Lower lobe of right lung (tissue), 2 donors: ENCODE measurements around the gene ZNF575. TPM values are rescaled to one million over a fixed set of nuclear protein-coding genes. Genes with fewer than 3 reads are reported as not detected.

Source experiments
- ATAC-seq, 2 donors: fragments of 200-7000 bp; cut with Tn5 transposase; one replicate each; pipeline ENCODE4 v1.9.1; 2020 to 2022; ENCODE audit warnings: mild to moderate bottlenecking in 2 of 2, moderate library complexity in 2 of 2
- DNase-seq: peaks from one replicate; pipeline ENCODE4 v3.0.0-alpha.2; 2020
- H3K27ac ChIP-seq: fragments of 200-600 bp; one replicate; pipeline ENCODE4 v1.8.0; 2022
- H3K27me3 ChIP-seq: fragments of 200-600 bp; one replicate; pipeline ENCODE4 v1.8.0; 2022; ENCODE audit warnings: low read depth
- H3K36me3 ChIP-seq: fragments of 200-600 bp; one replicate; pipeline ENCODE4 v1.8.0; 2022; ENCODE audit warnings: mild to moderate bottlenecking
- H3K4me1 ChIP-seq: fragments of 200-600 bp; one replicate; pipeline ENCODE4 v1.8.0; 2022
- H3K4me3 ChIP-seq: fragments of 200-600 bp; one replicate; pipeline ENCODE4 v1.8.0; 2022; ENCODE audit warnings: mild to moderate bottlenecking
- H3K9me3 ChIP-seq: fragments of 200-600 bp; one replicate; pipeline ENCODE4 v1.8.0; 2022
- intact Hi-C: fragments of 100-400 bp; cut with DNase I; formaldehyde crosslinking; loops from one replicate; pipeline ENCODE4 v1.11.0; 2022
- total RNA-seq: library from RNA; stranded (reverse); fragmentation: NEBNext Ultra II Directional; extraction: Animal tissue kit (Norgen Biotek cat#: 25700); gene quantifications from one replicate; pipeline ENCODE4 v1.2.1, GENCODE V29; 2021
- TF ChIP-seq, protein P1 (sequence below): fragments of 200-600 bp; IDR thresholded peaks from one replicate; pipeline ENCODE4 v1.8.0; 2022; ENCODE audit warnings: antibody characterized with exemption, mild to moderate bottlenecking
- donor health status: DM: no; HTN: yes; CAD: no; lungs with severe emphysema.

The ZNF575 gene
- total RNA-seq, 1 donor from 2014 or later, result 2.8 TPM

DNA sequence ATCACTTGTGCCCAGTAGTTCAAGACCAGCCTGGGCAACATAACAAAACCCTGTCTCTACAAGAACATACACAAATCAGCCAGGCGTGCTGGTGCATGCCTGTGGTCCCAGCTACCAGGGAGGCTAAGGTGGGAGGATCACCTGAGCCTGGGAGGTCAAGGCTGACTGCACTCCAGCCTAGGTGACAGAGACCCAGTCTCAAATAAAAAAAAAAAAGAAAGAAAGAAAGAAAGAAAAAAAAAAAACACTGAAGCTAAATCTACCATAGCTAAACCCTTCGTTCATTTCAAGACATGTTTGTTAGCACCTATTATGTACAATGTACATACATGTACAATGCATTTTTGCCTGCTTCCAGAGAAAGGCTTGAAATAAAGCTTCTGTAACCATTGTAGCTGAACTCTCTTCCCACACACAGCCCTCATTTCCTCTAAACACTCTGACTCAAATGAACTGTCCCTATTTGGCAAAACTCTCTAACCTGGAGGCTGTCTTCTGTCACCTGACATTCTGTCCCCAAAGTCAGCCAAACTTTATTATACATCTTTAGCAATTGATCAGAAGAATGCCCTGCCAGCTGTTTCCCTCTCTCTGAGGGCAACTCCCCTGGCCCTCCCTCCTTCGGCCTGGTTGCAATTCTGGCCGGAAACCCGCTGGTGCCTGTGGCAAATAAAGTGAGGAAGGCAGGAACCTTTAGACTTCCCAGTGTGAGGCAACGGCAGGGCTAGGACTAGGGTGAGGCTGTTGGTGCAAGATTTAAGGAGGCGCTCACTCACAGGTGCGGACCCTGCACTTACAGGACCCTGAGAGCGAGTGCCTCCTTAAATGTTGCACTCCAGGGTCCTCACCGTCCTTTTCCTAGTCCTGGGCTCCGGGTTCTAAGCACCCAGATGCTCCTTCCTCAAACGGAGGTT is 7.8 kb upstream of the ZNF575 start:
- intact Hi-C loops, result no loop called here
- DNase-seq (peak; percentile 76), ATAC-seq (peak; percentile 67 to 75)
- Histone ChIP-seq H3K4me1 (peaks cover 31% of the 10 kb centered on the region), H3K27ac (peak overlapping the region; percentile 82), H3K4me3 (peak overlapping the region; percentile 72), H3K27me3 (no peaks in the 10 kb centered on the region), H3K9me3 (no peaks in the 10 kb centered on the region), H3K36me3 (no peaks in the 10 kb centered on the region)
- TF ChIP-seq, protein P1, sequence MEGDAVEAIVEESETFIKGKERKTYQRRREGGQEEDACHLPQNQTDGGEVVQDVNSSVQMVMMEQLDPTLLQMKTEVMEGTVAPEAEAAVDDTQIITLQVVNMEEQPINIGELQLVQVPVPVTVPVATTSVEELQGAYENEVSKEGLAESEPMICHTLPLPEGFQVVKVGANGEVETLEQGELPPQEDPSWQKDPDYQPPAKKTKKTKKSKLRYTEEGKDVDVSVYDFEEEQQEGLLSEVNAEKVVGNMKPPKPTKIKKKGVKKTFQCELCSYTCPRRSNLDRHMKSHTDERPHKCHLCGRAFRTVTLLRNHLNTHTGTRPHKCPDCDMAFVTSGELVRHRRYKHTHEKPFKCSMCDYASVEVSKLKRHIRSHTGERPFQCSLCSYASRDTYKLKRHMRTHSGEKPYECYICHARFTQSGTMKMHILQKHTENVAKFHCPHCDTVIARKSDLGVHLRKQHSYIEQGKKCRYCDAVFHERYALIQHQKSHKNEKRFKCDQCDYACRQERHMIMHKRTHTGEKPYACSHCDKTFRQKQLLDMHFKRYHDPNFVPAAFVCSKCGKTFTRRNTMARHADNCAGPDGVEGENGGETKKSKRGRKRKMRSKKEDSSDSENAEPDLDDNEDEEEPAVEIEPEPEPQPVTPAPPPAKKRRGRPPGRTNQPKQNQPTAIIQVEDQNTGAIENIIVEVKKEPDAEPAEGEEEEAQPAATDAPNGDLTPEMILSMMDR, result no peak

GRCh38 chr19:43525836-43526771 is 6.9 kb upstream of the ZNF575 start:
- H3K4me1 ChIP-seq, result peaks cover 31% of the 10 kb centered on the region
- DNase-seq (peak; percentile 53), ATAC-seq (peak; percentile 41 to 51)
- TF ChIP-seq, protein P1, result no peak
- H3K9me3 ChIP-seq, result no peaks in the 10 kb centered on the region
- H3K27me3 ChIP-seq, result no peaks in the 10 kb centered on the region
- H3K36me3 ChIP-seq, result no peaks in the 10 kb centered on the region
- H3K27ac ChIP-seq, result peak overlapping the region; percentile 82
- peak overlapping the region; percentile 72 for H3K4me3 ChIP-seq
- intact Hi-C loops, result no loop called here

DNA sequence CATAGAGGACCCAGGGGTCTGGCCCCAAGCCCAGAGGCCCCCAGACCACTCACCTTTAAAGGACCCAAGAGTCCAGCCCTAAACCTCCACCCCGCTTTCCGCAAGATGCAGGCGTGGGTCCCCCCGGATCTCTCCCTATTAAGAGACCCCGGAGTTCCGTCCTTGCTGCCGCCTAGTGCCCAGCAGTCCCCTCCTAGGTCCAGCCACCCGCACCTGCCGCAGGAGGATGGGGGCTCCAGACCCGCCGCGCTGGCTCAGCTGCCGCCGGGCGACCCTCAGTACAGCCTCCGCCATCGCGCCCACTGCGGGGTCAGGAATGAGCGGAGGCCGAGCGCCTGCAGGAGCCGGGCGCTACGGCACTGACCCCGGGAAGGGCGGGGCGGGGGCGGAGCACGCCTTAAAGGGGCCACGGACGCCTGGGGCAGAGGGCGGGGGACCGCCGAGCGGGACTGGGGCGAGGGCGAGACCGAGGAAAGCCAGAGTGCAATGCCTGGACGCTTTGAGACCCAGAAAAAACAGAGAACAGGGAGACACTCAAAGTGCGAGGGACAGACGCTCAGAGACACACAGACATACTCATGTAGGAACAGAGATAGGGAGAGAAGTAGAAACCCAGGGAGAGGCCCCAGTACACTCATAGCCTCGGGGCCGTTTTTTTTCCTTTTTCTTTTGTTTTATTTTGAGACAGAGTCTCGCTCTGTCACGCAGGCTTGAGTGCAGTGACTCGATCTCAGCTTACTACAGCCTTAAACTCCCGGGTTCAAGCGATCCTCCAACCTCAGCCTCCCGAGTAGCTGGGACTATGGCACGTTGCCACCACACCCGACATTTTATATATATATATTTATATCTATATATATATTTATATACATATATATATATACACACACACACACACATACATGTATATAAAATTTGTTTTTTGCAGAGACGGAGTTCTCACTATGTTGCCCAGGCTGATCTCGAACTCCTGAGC is 5.8 kb upstream of the ZNF575 start, which contains the start of gene ETHE1:
ETHE1 (minus strand) TSS at position 318 of the 976 bp plus-strand sequence; CDS start at position 294, 24 bp downstream.
- Histone ChIP-seq H3K27me3 (no peaks in the 10 kb centered on the region), H3K4me3 (peak within 1 kb of the TSS; percentile 72), H3K36me3 (no peaks in the 10 kb centered on the region), H3K27ac (peak within 1 kb of the TSS; percentile 82), H3K4me1 (peaks cover 37% of the 10 kb centered on the region), H3K9me3 (no peaks in the 10 kb centered on the region)
- intact Hi-C loops, result no loop called here
- ATAC-seq (peak; percentile 93 to 94), DNase-seq (peak; percentile 90)
- TF ChIP-seq, protein P1, result no peak

- TF ChIP-seq, protein P1, result no peak
- Histone ChIP-seq H3K4me1 (peaks cover 43% of the 10 kb centered on the region), H3K4me3 (peak overlapping the region; percentile 72), H3K27ac (peak overlapping the region; percentile 82), H3K36me3 (no peaks in the 10 kb centered on the region), H3K27me3 (no peaks in the 10 kb centered on the region), H3K9me3 (no peaks in the 10 kb centered on the region)
- DNase-seq (no peak), ATAC-seq (peak in 1 of 2 donors; percentile 59)
- intact Hi-C loops, result no loop called here
These were observed 4.9 kb upstream of the ZNF575 start for GRCh38 chr19:43527860-43528622.
